HEK293 (cell line): ENCODE data around the gene CACNA1F.
A peak's percentile ranks its signal among the peaks of the same experiment; 100 is the strongest.

Experiments used
- GLIS1 ChIP-seq: fragments of 450-650 bp; formaldehyde crosslinking; IDR thresholded peaks from 2 replicates; pipeline ENCODE4 v1.5.1; 2016; ENCODE audit warnings: missing biosample characterization, missing genetic modification characterization
- KLF1 ChIP-seq: fragments of 450-650 bp; formaldehyde crosslinking; IDR thresholded peaks from 2 replicates; pipeline ENCODE4 v1.5.1; 2016; ENCODE audit warnings: missing biosample characterization, missing genetic modification characterization
- KLF10 ChIP-seq: fragments of 450-650 bp; IDR thresholded peaks from 2 replicates; pipeline ENCODE4 v1.5.1; 2018; ENCODE audit warnings: missing biosample characterization, mild to moderate bottlenecking, missing genetic modification characterization
- KLF7 ChIP-seq: fragments of 450-650 bp; formaldehyde crosslinking; IDR thresholded peaks from 2 replicates; pipeline ENCODE4 v1.5.1; 2016; ENCODE audit warnings: missing biosample characterization, missing genetic modification characterization, borderline replicate concordance
- MZF1 ChIP-seq: fragments of 450-650 bp; formaldehyde crosslinking; IDR thresholded peaks from 2 replicates; pipeline ENCODE4 v1.5.1; 2017; ENCODE audit warnings: missing biosample characterization, missing genetic modification characterization, borderline replicate concordance
- PRDM1 ChIP-seq: fragments of 450-650 bp; formaldehyde crosslinking; IDR thresholded peaks from 2 replicates; pipeline ENCODE4; 2016; ENCODE audit warnings: missing biosample characterization, missing genetic modification characterization
- TRIM28 ChIP-seq: IDR thresholded peaks from 2 replicates; pipeline ENCODE4 v1.6.1; 2011; ENCODE audit warnings: low read length, control low read depth, borderline replicate concordance
- WT1 ChIP-seq: fragments of 450-650 bp; formaldehyde crosslinking; IDR thresholded peaks from 2 replicates; pipeline ENCODE4 v1.5.1; 2016; ENCODE audit warnings: missing biosample characterization, missing genetic modification characterization
- ZBTB17 ChIP-seq: fragments of 450-650 bp; formaldehyde crosslinking; IDR thresholded peaks from 2 replicates; pipeline ENCODE4 v1.5.1; 2016; ENCODE audit warnings: missing biosample characterization, missing genetic modification characterization
- ZEB2 ChIP-seq: fragments of 450-650 bp; formaldehyde crosslinking; IDR thresholded peaks from 2 replicates; pipeline ENCODE4 v1.5.1; 2016; ENCODE audit warnings: missing biosample characterization, missing genetic modification characterization
- ZNF121 ChIP-seq: fragments of 450-650 bp; formaldehyde crosslinking; IDR thresholded peaks from 2 replicates; pipeline ENCODE4 v1.5.1; 2016; ENCODE audit warnings: missing biosample characterization, missing genetic modification characterization
- ZNF133 ChIP-seq: fragments of 450-650 bp; formaldehyde crosslinking; IDR thresholded peaks from 2 replicates; pipeline ENCODE4 v1.5.1; 2016; ENCODE audit warnings: missing biosample characterization, missing genetic modification characterization
- ZNF140 ChIP-seq: fragments of 450-650 bp; formaldehyde crosslinking; IDR thresholded peaks from 2 replicates; pipeline ENCODE4 v1.5.1; 2016; ENCODE audit warnings: missing biosample characterization, missing genetic modification characterization
- ZNF169 ChIP-seq: fragments of 450-650 bp; formaldehyde crosslinking; IDR thresholded peaks from 2 replicates; pipeline ENCODE4 v1.5.1; 2016; ENCODE audit warnings: missing biosample characterization, missing genetic modification characterization
- ZNF175 ChIP-seq: fragments of 450-650 bp; formaldehyde crosslinking; IDR thresholded peaks from 2 replicates; pipeline ENCODE4 v1.5.1; 2016; ENCODE audit warnings: missing biosample characterization, missing genetic modification characterization
- ZNF335 ChIP-seq: fragments of 450-650 bp; formaldehyde crosslinking; conservative IDR thresholded peaks from 2 replicates; pipeline ENCODE4 v1.5.1; 2016; ENCODE audit warnings: missing biosample characterization, missing genetic modification characterization
- ZNF341 ChIP-seq: fragments of 450-650 bp; formaldehyde crosslinking; IDR thresholded peaks from 2 replicates; pipeline ENCODE4; 2016; ENCODE audit warnings: low read depth, missing biosample characterization, missing genetic modification characterization
- ZNF37A ChIP-seq: fragments of 450-650 bp; IDR thresholded peaks from 2 replicates; pipeline ENCODE4 v1.5.1; 2018; ENCODE audit warnings: missing biosample characterization, missing genetic modification characterization
- ZNF391 ChIP-seq: fragments of 450-650 bp; formaldehyde crosslinking; IDR thresholded peaks from 2 replicates; pipeline ENCODE4 v1.5.1; 2016; ENCODE audit warnings: low read depth, missing biosample characterization, missing genetic modification characterization, borderline replicate concordance
- ZNF394 ChIP-seq: fragments of 450-650 bp; formaldehyde crosslinking; IDR thresholded peaks from 2 replicates; pipeline ENCODE4 v1.5.1; 2016; ENCODE audit warnings: missing biosample characterization, missing genetic modification characterization, mild to moderate bottlenecking, moderate library complexity, borderline replicate concordance
- ZNF473 ChIP-seq: fragments of 450-650 bp; formaldehyde crosslinking; IDR thresholded peaks from 2 replicates; pipeline ENCODE4 v1.5.1; 2017; ENCODE audit warnings: missing biosample characterization, missing genetic modification characterization
- ZNF501 ChIP-seq: fragments of 450-650 bp; formaldehyde crosslinking; IDR thresholded peaks from 2 replicates; pipeline ENCODE4 v1.5.1; 2016; ENCODE audit warnings: missing biosample characterization, missing genetic modification characterization
- ZNF549 ChIP-seq: fragments of 450-650 bp; IDR thresholded peaks from 2 replicates; pipeline ENCODE4 v1.5.1; 2018; ENCODE audit warnings: missing biosample characterization, missing genetic modification characterization, mild to moderate bottlenecking, inconsistent platforms, moderate library complexity
- ZNF629 ChIP-seq: fragments of 450-650 bp; formaldehyde crosslinking; IDR thresholded peaks from 2 replicates; pipeline ENCODE4 v1.5.1; 2017; ENCODE audit warnings: missing biosample characterization, missing genetic modification characterization
- ZNF654 ChIP-seq: fragments of 450-650 bp; formaldehyde crosslinking; IDR thresholded peaks from 2 replicates; pipeline ENCODE4 v1.5.1; 2016; ENCODE audit warnings: low read depth, missing biosample characterization, missing genetic modification characterization
- ZNF658 ChIP-seq: fragments of 450-650 bp; formaldehyde crosslinking; IDR thresholded peaks from 2 replicates; pipeline ENCODE4; 2016; ENCODE audit warnings: missing biosample characterization, missing genetic modification characterization
- ZNF660 ChIP-seq: fragments of 450-650 bp; IDR thresholded peaks from 2 replicates; pipeline ENCODE4 v1.5.1; 2018; ENCODE audit warnings: missing biosample characterization, mild to moderate bottlenecking, missing genetic modification characterization
- ZNF776 ChIP-seq: fragments of 450-650 bp; formaldehyde crosslinking; IDR thresholded peaks from 2 replicates; pipeline ENCODE4 v1.5.0; 2017; ENCODE audit warnings: missing biosample characterization, missing genetic modification characterization, borderline replicate concordance
- ZNF837 ChIP-seq: fragments of 450-650 bp; formaldehyde crosslinking; IDR thresholded peaks from 2 replicates; pipeline ENCODE4 v1.5.1; 2016; ENCODE audit warnings: missing biosample characterization, missing genetic modification characterization
- ZSCAN23 ChIP-seq: fragments of 450-650 bp; formaldehyde crosslinking; IDR thresholded peaks from 2 replicates; pipeline ENCODE4 v1.5.1; 2016; ENCODE audit warnings: missing biosample characterization, missing genetic modification characterization
- TF ChIP-seq, protein P1 (sequence below): fragments of 450-650 bp; formaldehyde crosslinking; IDR thresholded peaks from 2 replicates; pipeline ENCODE4 v1.5.1; 2017; ENCODE audit warnings: missing biosample characterization, missing genetic modification characterization
- TF ChIP-seq, protein P2 (sequence below): fragments of 450-650 bp; formaldehyde crosslinking; IDR thresholded peaks from 2 replicates; pipeline ENCODE4 v1.5.1; 2017; ENCODE audit warnings: missing biosample characterization, missing genetic modification characterization
- TF ChIP-seq, protein P3 (sequence below): fragments of 450-650 bp; formaldehyde crosslinking; IDR thresholded peaks from 2 replicates; pipeline ENCODE4 v1.5.1; 2016; ENCODE audit warnings: missing biosample characterization, missing genetic modification characterization
- TF ChIP-seq, protein P4 (sequence below): fragments of 450-650 bp; formaldehyde crosslinking; IDR thresholded peaks from 2 replicates; pipeline ENCODE4 v1.5.1; 2017; ENCODE audit warnings: missing biosample characterization, missing genetic modification characterization
- TF ChIP-seq, protein P5 (sequence below): fragments of 450-650 bp; formaldehyde crosslinking; IDR thresholded peaks from 2 replicates; pipeline ENCODE4 v1.5.1; 2017; ENCODE audit warnings: missing biosample characterization, missing genetic modification characterization

Gene CACNA1F

DNA sequence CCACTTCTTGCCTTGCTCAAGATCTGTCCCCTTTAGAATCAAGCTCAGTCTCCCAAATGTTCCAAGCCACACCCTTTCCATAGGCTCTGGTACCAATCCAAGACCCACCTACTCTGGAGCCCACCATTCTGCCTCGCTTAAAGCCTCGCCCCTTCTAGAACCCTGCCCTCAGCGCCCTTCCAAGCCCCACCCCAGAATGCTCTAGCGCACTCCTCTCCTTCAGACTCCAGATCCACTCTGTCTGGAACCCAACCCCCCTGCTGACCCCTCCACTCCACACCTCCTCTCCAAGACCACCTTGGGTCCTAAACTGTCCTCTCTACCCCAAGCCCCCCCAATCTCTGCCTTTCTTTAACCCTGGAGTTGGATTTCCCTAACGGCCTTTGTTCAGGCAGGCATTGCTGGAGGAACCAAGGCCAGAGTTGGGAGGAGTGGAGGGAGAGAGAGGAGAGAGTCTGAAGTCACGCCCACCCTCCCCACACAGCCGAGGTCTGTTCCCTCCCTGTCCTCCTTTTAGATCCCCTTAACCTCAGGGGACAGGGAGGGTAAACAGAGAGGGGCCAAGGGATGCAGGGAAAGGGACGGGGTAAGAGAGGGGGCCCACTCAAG is 44.6 kb downstream of the CACNA1F start (continued):
- TF ChIP-seq, protein P1, sequence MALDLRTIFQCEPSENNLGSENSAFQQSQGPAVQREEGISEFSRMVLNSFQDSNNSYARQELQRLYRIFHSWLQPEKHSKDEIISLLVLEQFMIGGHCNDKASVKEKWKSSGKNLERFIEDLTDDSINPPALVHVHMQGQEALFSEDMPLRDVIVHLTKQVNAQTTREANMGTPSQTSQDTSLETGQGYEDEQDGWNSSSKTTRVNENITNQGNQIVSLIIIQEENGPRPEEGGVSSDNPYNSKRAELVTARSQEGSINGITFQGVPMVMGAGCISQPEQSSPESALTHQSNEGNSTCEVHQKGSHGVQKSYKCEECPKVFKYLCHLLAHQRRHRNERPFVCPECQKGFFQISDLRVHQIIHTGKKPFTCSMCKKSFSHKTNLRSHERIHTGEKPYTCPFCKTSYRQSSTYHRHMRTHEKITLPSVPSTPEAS = no peak
- no peak for TF ChIP-seq ZNF501
- TF ChIP-seq KLF1 = peak; percentile 88
- no peak for TF ChIP-seq ZNF629
- TF ChIP-seq ZNF660 = no peak
- no peak for TF ChIP-seq ZNF133 (tag by site-specific recombination)
- TF ChIP-seq WT1 (tag by site-specific recombination) = peak; percentile 60
- no peak for TF ChIP-seq PRDM1
- TF ChIP-seq, protein P2, sequence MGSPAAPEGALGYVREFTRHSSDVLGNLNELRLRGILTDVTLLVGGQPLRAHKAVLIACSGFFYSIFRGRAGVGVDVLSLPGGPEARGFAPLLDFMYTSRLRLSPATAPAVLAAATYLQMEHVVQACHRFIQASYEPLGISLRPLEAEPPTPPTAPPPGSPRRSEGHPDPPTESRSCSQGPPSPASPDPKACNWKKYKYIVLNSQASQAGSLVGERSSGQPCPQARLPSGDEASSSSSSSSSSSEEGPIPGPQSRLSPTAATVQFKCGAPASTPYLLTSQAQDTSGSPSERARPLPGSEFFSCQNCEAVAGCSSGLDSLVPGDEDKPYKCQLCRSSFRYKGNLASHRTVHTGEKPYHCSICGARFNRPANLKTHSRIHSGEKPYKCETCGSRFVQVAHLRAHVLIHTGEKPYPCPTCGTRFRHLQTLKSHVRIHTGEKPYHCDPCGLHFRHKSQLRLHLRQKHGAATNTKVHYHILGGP (tag by site-specific recombination) = no peak
- no peak for TF ChIP-seq KLF10 (tag by site-specific recombination)
- no peak for TF ChIP-seq ZNF837 (tag by site-specific recombination)
- no peak for TF ChIP-seq MZF1
- no peak for TF ChIP-seq ZNF654 (tag by site-specific recombination)
- no peak for TF ChIP-seq ZNF121 (tag by site-specific recombination)
- TF ChIP-seq, protein P3, sequence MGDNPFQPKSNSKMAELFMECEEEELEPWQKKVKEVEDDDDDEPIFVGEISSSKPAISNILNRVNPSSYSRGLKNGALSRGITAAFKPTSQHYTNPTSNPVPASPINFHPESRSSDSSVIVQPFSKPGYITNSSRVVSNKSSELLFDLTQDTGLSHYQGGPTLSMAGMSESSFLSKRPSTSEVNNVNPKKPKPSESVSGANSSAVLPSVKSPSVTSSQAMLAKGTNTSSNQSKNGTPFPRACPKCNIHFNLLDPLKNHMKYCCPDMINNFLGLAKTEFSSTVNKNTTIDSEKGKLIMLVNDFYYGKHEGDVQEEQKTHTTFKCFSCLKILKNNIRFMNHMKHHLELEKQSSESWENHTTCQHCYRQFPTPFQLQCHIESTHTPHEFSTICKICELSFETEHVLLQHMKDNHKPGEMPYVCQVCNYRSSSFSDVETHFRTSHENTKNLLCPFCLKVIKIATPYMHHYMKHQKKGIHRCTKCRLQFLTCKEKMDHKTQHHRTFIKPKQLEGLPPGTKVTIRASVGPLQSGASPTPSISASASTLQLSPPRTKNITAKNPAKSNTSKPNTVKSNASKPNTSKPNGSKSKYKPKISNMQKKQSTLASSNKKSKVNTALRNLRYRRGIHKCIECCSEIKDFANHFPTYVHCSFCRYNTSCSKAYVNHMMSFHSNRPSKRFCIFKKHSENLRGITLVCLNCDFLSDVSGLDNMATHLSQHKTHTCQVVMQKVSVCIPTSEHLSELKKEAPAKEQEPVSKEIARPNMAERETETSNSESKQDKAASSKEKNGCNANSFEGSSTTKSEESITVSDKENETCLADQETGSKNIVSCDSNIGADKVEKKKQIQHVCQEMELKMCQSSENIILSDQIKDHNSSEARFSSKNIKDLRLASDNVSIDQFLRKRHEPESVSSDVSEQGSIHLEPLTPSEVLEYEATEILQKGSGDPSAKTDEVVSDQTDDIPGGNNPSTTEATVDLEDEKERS (tag by site-specific recombination) = no peak
- TF ChIP-seq ZNF473 = no peak
- TF ChIP-seq ZNF776 (tag by site-specific recombination) = no peak
- no peak for TF ChIP-seq GLIS1
- TF ChIP-seq ZNF37A (tag by site-specific recombination) = no peak
- TF ChIP-seq ZEB2 (tag by site-specific recombination) = no peak
- TF ChIP-seq, protein P4, sequence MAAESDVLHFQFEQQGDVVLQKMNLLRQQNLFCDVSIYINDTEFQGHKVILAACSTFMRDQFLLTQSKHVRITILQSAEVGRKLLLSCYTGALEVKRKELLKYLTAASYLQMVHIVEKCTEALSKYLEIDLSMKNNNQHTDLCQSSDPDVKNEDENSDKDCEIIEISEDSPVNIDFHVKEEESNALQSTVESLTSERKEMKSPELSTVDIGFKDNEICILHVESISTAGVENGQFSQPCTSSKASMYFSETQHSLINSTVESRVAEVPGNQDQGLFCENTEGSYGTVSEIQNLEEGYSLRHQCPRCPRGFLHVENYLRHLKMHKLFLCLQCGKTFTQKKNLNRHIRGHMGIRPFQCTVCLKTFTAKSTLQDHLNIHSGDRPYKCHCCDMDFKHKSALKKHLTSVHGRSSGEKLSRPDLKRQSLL (tag by site-specific recombination) = no peak; the same call in 1 of the 2 replicates
- TF ChIP-seq ZNF549 (tag by site-specific recombination) = no peak
- TF ChIP-seq ZSCAN23 = no peak
- TF ChIP-seq ZNF391 (tag by site-specific recombination) = no peak
- TF ChIP-seq ZNF658 (tag by site-specific recombination) = no peak
- no peak for TF ChIP-seq ZNF175 (tag by site-specific recombination)
- peak; percentile 72 for TF ChIP-seq ZNF341 (tag by site-specific recombination)
- no peak for TF ChIP-seq ZNF140 (tag by site-specific recombination)
- TF ChIP-seq ZNF335 (tag by site-specific recombination) = peak; percentile 54
- no peak for TF ChIP-seq ZNF394 (tag by site-specific recombination)
- TF ChIP-seq, protein P5, sequence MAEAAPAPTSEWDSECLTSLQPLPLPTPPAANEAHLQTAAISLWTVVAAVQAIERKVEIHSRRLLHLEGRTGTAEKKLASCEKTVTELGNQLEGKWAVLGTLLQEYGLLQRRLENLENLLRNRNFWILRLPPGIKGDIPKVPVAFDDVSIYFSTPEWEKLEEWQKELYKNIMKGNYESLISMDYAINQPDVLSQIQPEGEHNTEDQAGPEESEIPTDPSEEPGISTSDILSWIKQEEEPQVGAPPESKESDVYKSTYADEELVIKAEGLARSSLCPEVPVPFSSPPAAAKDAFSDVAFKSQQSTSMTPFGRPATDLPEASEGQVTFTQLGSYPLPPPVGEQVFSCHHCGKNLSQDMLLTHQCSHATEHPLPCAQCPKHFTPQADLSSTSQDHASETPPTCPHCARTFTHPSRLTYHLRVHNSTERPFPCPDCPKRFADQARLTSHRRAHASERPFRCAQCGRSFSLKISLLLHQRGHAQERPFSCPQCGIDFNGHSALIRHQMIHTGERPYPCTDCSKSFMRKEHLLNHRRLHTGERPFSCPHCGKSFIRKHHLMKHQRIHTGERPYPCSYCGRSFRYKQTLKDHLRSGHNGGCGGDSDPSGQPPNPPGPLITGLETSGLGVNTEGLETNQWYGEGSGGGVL (tag by site-specific recombination) = peak; percentile 61; the same call in 1 of the 2 replicates
- TF ChIP-seq TRIM28 = no peak
- peak; percentile 4; the same call in 1 of the 2 replicates for TF ChIP-seq KLF7 (tag by site-specific recombination)
- TF ChIP-seq ZNF169 (tag by site-specific recombination) = no peak
- no peak; the same call in 1 of the 2 replicates for TF ChIP-seq ZBTB17 (tag by site-specific recombination)
